NCI-H128 (cell line): ENCODE measurements around the gene VWF.

Experiments
- DNase-seq: peaks from one replicate; lab custom pipeline; 2025; ENCODE audit not compliant: unreplicated experiment; lab: John Stamatoyannopoulos, UW

Gene VWF

DNA sequence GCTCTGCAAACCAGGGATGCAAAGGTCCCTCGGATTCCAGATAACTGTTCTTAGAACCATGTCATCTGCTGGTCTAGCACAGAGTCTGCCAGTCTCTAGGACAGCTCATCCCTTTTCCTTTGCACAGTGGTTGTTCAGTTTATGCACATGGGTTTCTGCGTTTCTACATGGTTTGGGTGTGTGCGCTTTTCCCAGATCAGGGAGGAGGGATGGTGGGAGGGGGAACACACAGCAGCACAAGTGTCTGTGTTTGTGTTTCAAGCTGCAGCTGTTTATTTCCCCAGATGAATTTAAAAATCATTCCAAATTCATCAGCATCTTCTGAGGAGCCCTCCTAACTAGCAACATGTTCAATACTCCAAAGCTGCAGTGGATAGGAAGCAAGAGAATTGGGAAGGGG, 224.8 kb downstream of the VWF start:
- DNase-seq: no peak

DNA sequence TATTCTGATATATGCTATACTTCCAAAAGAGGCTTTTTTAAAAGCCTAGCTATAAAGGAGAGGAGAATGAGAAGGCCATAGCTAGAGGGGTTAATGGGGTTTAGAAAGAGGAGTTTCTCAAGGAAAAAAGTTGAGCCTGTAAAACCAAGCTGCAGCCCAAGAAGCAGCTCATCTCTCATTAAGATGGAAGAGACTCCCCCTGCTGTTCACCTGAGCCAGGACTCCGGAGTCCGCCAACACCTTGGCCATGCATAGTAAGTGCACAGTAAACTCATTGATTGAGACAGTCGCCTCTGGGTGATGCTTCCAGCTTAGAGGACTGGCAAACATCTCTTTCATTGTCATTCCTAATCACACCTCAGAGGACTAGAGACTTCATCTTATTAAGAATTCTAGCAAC, 225.6 kb downstream of the VWF start:
- no peak for DNase-seq
